Caco-2 (cell line): Measurements from ENCODE around the gene SP3. TPM values are rescaled to one million over a fixed set of nuclear protein-coding genes. Genes with fewer than 3 reads are reported as not detected.

Source experiments
- BruUV-seq: library from RNA; stranded (reverse); fragments of 400-500 nt; replicated peaks from 2 replicates; lab custom pipeline; 2021; lab: Mats Ljungman, UMichigan
- CTCF ChIA-PET: fragments of 300-600 bp; sonication (Branson Sonifier 250); formaldehyde crosslinking; loops from one replicate; lab custom pipeline; 2022; ENCODE audit warnings: antibody characterized with exemption; lab: Charles Lee
- POLR2A ChIA-PET: fragments of 300-600 bp; sonication (Branson Sonifier 250); formaldehyde crosslinking; loops from one replicate; lab custom pipeline; 2022; ENCODE audit warnings: antibody characterized with exemption; lab: Charles Lee
- DNase-seq, 2 experiments: peaks; one replicate each; pipeline versions ENCODE4 v3.0.0 to v3.0.0-alpha.2; 2020 to 2022
- H3K27me3 ChIP-seq: replicated peaks from 2 replicates; pipeline ENCODE4 v1.6.0; 2011; ENCODE audit warnings: low read length; ENCODE audit not compliant: control insufficient read depth, insufficient read depth
- H3K36me3 ChIP-seq: 2 replicates; pipeline ENCODE4 v1.5.1; 2011; ENCODE audit warnings: low read length; ENCODE audit not compliant: control insufficient read depth, insufficient read depth
- H3K4me1 ChIP-seq: fragments of 250-450 bp; sonication (Bioruptor Pico); 2 replicates; pipeline ENCODE4 v1.5.1; 2020; ENCODE audit warnings: mild to moderate bottlenecking
- H3K4me3 ChIP-seq: 2 replicates; pipeline ENCODE4 v1.5.1; 2011; ENCODE audit warnings: low read depth, mild to moderate bottlenecking, control low read depth, low read length
- H3K9me3 ChIP-seq: fragments of 250-450 bp; sonication (Bioruptor Pico); 2 replicates; pipeline ENCODE4 v1.5.1; 2020; ENCODE audit warnings: mild to moderate bottlenecking, moderate library complexity
- H3K27ac Mint-ChIP-seq: one replicate; pipeline ENCODE4 v1.8.0; 2022; ENCODE audit warnings: mixed read lengths; ENCODE audit not compliant: unreplicated experiment
- H3K27me3 Mint-ChIP-seq: one replicate; pipeline ENCODE4 v1.8.0; 2022; ENCODE audit warnings: mixed read lengths; ENCODE audit not compliant: insufficient read depth, unreplicated experiment
- H3K36me3 Mint-ChIP-seq: one replicate; pipeline ENCODE4 v1.8.0; 2022; ENCODE audit warnings: mild to moderate bottlenecking, mixed read lengths; ENCODE audit not compliant: insufficient read depth, unreplicated experiment
- H3K4me1 Mint-ChIP-seq: one replicate; pipeline ENCODE4 v1.8.0; 2022; ENCODE audit warnings: low read depth, mixed read lengths; ENCODE audit not compliant: unreplicated experiment
- H3K4me3 Mint-ChIP-seq: one replicate; pipeline ENCODE4 v1.8.0; 2022; ENCODE audit warnings: mild to moderate bottlenecking, moderate library complexity, mixed read lengths; ENCODE audit not compliant: unreplicated experiment
- H3K9me3 Mint-ChIP-seq: one replicate; pipeline ENCODE4 v1.8.0; 2022; ENCODE audit warnings: mixed read lengths; ENCODE audit not compliant: unreplicated experiment
- intact Hi-C: fragments of 100-400 bp; cut with micrococcal nuclease; formaldehyde crosslinking; loops from one replicate; pipeline ENCODE4 v1.10.0; 2022; ENCODE audit not compliant: unreplicated experiment
- total RNA-seq: library from RNA; stranded (reverse); gene quantifications from 2 replicates; pipeline ENCODE4 v1.2.3, GENCODE V29; 2022
- TF ChIP-seq, protein P1 (sequence below), 2 experiments: fragments of 200-600 bp in 1 of 2; IDR thresholded peaks; 1 replicate in 1 of 2; 2 replicates in 1 of 2; pipeline versions ENCODE4 v1.5.1 to v1.8.0; 2011 to 2022; ENCODE audit warnings: antibody characterized with exemption in 1 of 2, control low read depth in 1 of 2, inconsistent platforms in 1 of 2, low read depth in 1 of 2, low read length in 1 of 2, mild to moderate bottlenecking in 1 of 2, moderate library complexity in 1 of 2; ENCODE audit not compliant: insufficient read depth in 1 of 2, severe bottlenecking in 1 of 2, unreplicated experiment in 1 of 2

Gene SP3
- total RNA-seq, 1 experiment from 2014 or later, result 111 TPM

DNA sequence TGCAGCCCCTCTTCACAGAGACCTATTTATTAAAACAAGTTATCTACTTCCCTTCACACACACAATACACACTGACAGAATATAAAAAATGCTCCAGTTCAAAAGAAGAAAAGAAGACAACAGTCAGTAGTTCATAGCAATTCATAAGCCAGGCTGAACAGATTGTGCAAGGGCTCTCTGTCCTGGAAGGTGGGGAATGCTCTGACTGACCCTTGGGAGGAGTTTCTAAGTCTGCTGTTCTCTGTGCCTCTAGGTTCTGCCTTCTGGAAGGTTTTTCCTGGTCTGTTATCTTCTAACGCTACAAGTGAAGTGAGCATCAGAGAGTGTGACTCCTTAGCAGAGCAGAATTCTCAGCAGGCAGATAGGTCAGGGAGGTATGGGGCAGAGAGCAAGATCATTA lies 35.7 kb downstream of the SP3 start:
- Histone ChIP-seq H3K36me3 (no peaks in the 10 kb centered on the region), H3K4me3 (no peak overlapping the region), H3K27me3 (no peaks in the 10 kb centered on the region), H3K9me3 (0 out of 2 replicates have a peak, but pooled peaks cover 4% of the 10 kb centered on the region), H3K4me1 (peaks cover 2% of the 10 kb centered on the region; the same call in 1 of the 2 replicates)
- Mint-ChIP-seq H3K27me3 (no peaks in the 10 kb centered on the region), H3K36me3 (peaks cover 45% of the 10 kb centered on the region), H3K9me3 (no peaks in the 10 kb centered on the region), H3K4me3 (no peak overlapping the region), H3K4me1 (peaks cover 7% of the 10 kb centered on the region), H3K27ac (no peak overlapping the region)
- no peak for DNase-seq
- BruUV-seq, result no TSS peak
- TF ChIP-seq, protein P1, sequence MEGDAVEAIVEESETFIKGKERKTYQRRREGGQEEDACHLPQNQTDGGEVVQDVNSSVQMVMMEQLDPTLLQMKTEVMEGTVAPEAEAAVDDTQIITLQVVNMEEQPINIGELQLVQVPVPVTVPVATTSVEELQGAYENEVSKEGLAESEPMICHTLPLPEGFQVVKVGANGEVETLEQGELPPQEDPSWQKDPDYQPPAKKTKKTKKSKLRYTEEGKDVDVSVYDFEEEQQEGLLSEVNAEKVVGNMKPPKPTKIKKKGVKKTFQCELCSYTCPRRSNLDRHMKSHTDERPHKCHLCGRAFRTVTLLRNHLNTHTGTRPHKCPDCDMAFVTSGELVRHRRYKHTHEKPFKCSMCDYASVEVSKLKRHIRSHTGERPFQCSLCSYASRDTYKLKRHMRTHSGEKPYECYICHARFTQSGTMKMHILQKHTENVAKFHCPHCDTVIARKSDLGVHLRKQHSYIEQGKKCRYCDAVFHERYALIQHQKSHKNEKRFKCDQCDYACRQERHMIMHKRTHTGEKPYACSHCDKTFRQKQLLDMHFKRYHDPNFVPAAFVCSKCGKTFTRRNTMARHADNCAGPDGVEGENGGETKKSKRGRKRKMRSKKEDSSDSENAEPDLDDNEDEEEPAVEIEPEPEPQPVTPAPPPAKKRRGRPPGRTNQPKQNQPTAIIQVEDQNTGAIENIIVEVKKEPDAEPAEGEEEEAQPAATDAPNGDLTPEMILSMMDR (IDR thresholded peaks at IDR 0.05; ENCODE audit: insufficient read depth in 1 of 2, low read depth in 1 of 2, low read length in 1 of 2, severe bottlenecking in 1 of 2, unreplicated experiment in 1 of 2), result no peak
- ChIA-PET CTCF (no interaction called here), POLR2A (no interaction called here)
- intact Hi-C loops, result no loop called here

DNA sequence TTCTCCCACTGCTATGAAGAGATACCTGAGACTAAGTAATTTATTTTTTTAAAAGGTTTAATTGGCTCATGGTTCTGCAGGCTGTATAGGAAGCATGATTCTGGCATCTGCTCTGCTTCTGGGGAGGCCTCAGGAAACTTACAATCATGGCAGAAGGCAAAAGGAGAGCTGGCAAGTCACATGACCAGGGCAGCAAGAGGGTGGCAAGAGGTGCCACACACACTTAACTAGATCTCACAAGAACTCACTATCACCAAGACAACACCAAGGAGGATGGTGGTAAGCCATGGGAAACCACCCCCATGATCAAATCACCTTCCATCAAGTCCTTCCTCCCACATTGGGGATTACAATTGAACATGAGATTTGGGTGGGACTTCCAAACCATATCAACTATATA lies 38.3 kb downstream of the SP3 start:
- Histone ChIP-seq H3K4me1 (peaks cover 5% of the 10 kb centered on the region; the same call in 1 of the 2 replicates), H3K9me3 (0 out of 2 replicates have a peak, but pooled peaks cover 4% of the 10 kb centered on the region), H3K27me3 (no peaks in the 10 kb centered on the region), H3K4me3 (no peak overlapping the region), H3K36me3 (no peaks in the 10 kb centered on the region)
- no peak for DNase-seq
- TF ChIP-seq, protein P1 (IDR thresholded peaks at IDR 0.05; ENCODE audit: insufficient read depth in 1 of 2, low read depth in 1 of 2, low read length in 1 of 2, severe bottlenecking in 1 of 2, unreplicated experiment in 1 of 2), result no peak
- CTCF ChIA-PET, result no interaction called here
- Mint-ChIP-seq H3K36me3 (peaks cover 30% of the 10 kb centered on the region), H3K4me1 (peaks cover 14% of the 10 kb centered on the region), H3K27ac (no peak overlapping the region), H3K27me3 (no peaks in the 10 kb centered on the region), H3K9me3 (no peaks in the 10 kb centered on the region), H3K4me3 (no peak overlapping the region)
- POLR2A ChIA-PET, result no interaction called here
- intact Hi-C loops, result no loop called here
- no TSS peak for BruUV-seq

DNA sequence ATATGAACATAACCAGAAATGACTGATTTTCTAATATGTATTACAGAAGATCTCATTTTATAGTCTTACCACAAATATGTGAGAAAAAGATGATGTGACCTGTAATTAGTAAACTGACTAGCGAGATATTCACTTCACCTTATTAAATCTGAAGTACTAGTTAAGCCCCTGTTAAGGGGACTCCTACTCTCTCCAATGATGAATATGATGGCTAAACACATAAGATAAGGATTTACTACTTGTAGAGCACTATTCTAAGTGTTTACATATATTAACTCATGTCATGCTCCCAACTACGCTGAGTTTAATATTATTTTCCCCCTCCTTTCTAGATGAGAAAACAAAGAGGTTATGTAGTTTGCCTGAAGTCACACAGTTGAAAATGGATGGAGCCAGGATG lies 40.9 kb downstream of the SP3 start:
- POLR2A ChIA-PET, result no interaction called here
- Mint-ChIP-seq H3K27me3 (no peaks in the 10 kb centered on the region), H3K27ac (no peak overlapping the region)

More for the DNA sequence above, 40.9 kb downstream of the SP3 start:
- BruUV-seq, result no TSS peak
- TF ChIP-seq, protein P1 (IDR thresholded peaks at IDR 0.05; ENCODE audit: insufficient read depth in 1 of 2, low read depth in 1 of 2, low read length in 1 of 2, severe bottlenecking in 1 of 2, unreplicated experiment in 1 of 2), result no peak
- Histone ChIP-seq H3K4me1 (peaks cover 5% of the 10 kb centered on the region; the same call in 1 of the 2 replicates), H3K4me3 (no peak overlapping the region), H3K27me3 (no peaks in the 10 kb centered on the region), H3K36me3 (no peaks in the 10 kb centered on the region), H3K9me3 (no peaks in the 10 kb centered on the region)
- CTCF ChIA-PET, result no interaction called here
- H3K9me3 Mint-ChIP-seq, result no peaks in the 10 kb centered on the region
- peaks cover 14% of the 10 kb centered on the region for H3K4me1 Mint-ChIP-seq
- DNase-seq, result no peak
- peaks cover 19% of the 10 kb centered on the region for H3K36me3 Mint-ChIP-seq
- no peak overlapping the region for H3K4me3 Mint-ChIP-seq
- intact Hi-C loops, result no loop called here
